Renal cortical epithelial cell (primary cell): Measurements from ENCODE around the gene SGSM2. TPM values are rescaled to one million over a fixed set of nuclear protein-coding genes. Genes with fewer than 3 reads are reported as not detected.

Experiments used
- DNase-seq: peaks from one replicate; pipeline ENCODE4 v3.0.0-alpha.2; 2011; ENCODE audit warnings: low read depth
- total RNA-seq: library from RNA; depleted of rRNA; stranded (reverse); fragments of >200 nt; gene quantifications from 2 replicates; pipeline ENCODE4 v1.2.3, GENCODE V29; 2014

SGSM2 gene
- total RNA-seq, 1 donor from 2014 or later = 55.1 TPM

GRCh38 chr17:2368359-2368758 is 31.1 kb downstream of the SGSM2 start:
- DNase-seq = no peak

DNA sequence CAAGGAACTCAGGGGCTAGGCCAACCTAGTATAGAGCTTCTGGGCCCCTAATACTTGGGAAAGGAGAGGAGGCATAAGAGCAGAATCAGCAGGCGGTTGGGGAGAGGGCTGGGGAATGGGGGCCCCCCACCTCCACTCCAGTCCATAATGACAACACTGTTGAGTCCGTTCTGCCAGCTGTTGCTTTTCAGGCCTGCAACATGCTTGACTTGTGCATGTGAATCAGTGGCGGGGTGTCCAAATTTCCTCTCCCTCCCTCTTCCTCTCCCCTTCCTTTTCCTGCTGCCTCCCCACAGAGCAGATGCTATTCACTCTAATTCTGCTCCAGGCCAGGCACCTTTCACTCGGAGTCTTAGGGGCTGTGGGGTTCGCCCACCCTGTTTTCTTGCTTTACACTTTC is 31.7 kb downstream of the SGSM2 start:
- DNase-seq = no peak

DNA sequence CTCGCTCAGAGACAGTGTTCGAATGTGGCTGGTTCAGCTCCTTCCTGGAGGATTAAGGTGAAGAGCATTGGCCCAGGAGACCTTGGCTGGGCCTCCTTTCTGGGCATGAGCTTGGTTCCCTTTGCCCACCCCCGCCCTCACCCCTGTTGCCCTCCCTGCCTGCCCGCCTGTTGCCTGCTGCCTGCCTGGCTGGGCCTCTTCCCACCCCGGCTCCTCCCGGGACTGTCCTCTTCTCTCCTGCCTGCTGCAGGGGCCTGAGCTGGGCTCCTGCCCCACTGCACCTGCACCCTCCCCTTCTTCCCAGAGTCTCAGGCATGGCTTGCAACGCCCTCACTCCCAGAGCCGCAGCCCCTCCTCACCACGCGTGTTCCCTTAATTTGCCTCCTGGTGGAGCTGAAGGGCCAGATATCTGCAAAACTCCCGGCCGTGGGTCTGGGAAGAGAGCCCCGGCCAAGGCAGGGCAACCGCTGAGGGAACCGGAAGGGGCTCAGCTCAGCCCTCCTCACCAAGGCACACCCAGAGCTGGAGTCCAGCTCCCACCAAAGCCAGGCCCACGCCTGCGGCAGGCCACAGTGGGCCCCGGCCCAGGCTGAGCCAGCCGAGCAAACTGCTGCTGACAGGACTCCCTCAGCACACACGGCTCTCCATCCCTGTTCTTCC is 32.4 kb downstream of the SGSM2 start:
- DNase-seq = no peak

DNA sequence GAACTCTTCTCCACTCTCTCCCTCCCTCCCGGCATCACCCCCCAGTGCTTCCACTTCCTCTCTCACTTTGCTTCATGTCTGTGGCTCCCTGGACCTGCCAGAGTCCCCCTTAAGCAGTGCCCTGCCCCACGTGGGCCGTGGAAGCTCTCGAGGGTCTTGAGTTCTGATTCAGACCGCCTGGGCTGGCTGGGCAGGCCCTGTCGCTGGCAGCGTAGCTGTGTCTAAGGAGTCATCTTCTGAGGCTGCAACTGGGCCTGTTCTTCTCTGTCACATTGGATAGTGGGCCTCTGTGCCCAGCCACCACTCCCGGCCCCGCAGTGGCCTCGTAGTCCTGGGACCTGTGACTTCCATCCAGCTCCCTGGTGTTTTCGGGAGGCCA is 32.9 kb downstream of the SGSM2 start:
- no peak for DNase-seq

GRCh38 chr17:2371183-2372130 is 34.2 kb downstream of the SGSM2 start:
- DNase-seq = no peak

DNA sequence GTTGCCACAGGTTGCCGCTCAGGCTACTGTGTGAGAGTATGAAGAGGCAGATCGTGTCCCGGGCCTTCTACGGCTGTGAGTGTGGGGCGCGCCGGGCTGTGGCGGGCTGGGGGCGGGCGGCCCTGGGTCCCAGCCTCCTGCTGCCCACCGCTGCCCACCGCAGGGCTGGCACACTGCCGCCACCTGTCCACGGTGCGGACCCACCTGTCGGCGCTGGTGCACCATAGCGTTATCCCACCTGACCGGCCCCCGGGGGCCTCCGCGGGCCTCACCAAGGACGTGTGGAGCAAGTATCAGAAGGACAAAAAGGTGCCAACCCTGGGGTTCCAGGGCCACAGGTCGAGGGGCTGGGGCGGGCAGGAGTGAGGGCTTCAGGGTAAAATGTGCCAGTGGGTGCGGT is 34.9 kb downstream of the SGSM2 start:
- DNase-seq = no peak

- no peak for DNase-seq
Measured at GRCh38 chr17:2372681-2373080, 35.4 kb downstream of the SGSM2 start.

GRCh38 chr17:2373179-2373578 is 35.9 kb downstream of the SGSM2 start:
- no peak for DNase-seq

- DNase-seq = no peak
Measured at GRCh38 chr17:2374549-2375285, 37.4 kb downstream of the SGSM2 start.

- DNase-seq = no peak
Measured at GRCh38 chr17:2375406-2375805, 38.1 kb downstream of the SGSM2 start.

DNA sequence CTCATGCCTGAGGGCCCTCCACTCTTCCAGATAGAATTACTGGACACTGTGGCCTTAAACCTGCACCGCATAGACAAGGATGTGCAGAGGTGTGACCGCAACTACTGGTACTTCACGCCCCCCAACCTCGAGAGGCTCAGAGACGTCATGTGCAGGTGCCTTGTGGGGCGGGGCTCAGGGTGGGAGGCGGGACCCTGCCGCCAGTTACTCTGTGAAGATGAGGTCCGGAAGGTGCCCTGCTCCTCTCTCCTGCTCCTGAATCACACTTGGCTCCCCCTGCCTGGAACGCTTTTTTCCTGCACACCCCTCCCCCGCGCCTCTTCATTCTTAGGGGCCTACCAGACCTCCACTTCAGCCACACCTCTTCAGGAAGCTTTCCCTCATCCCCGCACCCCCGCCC is 38.8 kb downstream of the SGSM2 start:
- no peak for DNase-seq

DNA sequence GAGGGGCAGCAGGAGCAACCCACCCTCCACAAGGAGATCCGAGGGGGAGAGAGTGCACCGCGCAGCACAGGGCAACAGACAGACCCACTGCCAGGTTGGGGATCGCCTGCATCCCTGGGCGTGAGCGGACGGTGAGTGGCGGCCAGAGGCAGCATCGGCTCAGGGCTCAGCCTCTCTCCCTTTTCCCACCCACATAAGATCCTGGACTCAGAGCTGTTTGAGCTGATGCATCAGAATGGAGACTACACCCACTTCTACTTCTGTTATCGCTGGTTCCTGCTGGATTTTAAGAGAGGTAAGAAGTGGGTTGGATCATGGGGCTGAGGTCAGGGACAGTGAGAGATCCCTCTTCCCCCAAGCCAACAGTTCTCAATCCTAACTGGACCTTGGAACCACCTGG is 40.4 kb downstream of the SGSM2 start:
- no peak for DNase-seq

DNA sequence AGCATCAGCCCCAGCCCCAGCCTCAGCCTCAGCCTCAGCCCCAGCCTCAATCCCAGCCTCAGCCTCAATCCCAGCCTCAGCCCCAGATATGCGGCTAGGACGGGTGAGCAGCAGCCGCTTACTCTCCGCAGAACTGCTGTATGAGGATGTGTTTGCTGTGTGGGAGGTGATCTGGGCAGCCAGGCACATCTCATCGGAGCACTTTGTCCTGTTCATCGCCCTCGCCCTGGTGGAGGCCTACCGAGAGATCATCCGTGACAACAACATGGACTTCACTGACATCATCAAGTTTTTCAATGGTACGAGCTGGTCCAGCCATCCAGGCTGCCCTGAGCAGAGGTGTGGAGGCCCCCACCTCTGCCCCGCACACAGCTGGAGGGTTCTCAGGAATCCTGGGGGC is 41.6 kb downstream of the SGSM2 start:
- DNase-seq = no peak

GRCh38 chr17:2379489-2380225 is 42.4 kb downstream of the SGSM2 start:
- DNase-seq = no peak

- no peak for DNase-seq
Measured at GRCh38 chr17:2380226-2380922, 43.1 kb downstream of the SGSM2 start.

- DNase-seq = no peak
Measured at GRCh38 chr17:2380950-2381649, 43.8 kb downstream of the SGSM2 start.

- no peak for DNase-seq
Measured at GRCh38 chr17:2383628-2384167, 46.4 kb downstream of the SGSM2 start.

- no peak for DNase-seq
Measured at GRCh38 chr17:2384439-2385127, 47.3 kb downstream of the SGSM2 start.
